ENCODE data around the gene NACC1.
A peak's percentile ranks its signal among the peaks of the same experiment; 100 is the strongest.

NACC1 gene

GRCh38 chr19:13151605-13152355, 33.7 kb downstream of the NACC1 start (continued):
- TF ChIP-seq GLIS2 (tag by site-specific recombination; IDR thresholded peaks at IDR 0.05) = peak; percentile 0; the same call in 1 of the 2 replicates
- TF ChIP-seq ZEB2 (tag by site-specific recombination; IDR thresholded peaks at IDR 0.05) = peak; percentile 62
- TF ChIP-seq SP2 (tag by site-specific recombination; IDR thresholded peaks at IDR 0.05) = peak; percentile 88
- TF ChIP-seq ZNF530 (tag by site-specific recombination; IDR thresholded peaks at IDR 0.05; ENCODE audit: low read depth) = no peak
- peak; percentile 42 for TF ChIP-seq EGR2 (tag by site-specific recombination; IDR thresholded peaks at IDR 0.05; ENCODE audit: low read depth)
- peak; percentile 93 for TF ChIP-seq KLF16 (tag by site-specific recombination; IDR thresholded peaks at IDR 0.05)
- no peak for TF ChIP-seq ZSCAN16 (tag by site-specific recombination; IDR thresholded peaks at IDR 0.05)
- TF ChIP-seq ZNF626 (tag by site-specific recombination; IDR thresholded peaks at IDR 0.05) = no peak
- TF ChIP-seq ZNF10 (tag by site-specific recombination; IDR thresholded peaks at IDR 0.05) = no peak
- peak; percentile 60; the same call in 1 of the 2 replicates for TF ChIP-seq ZSCAN30 (tag by site-specific recombination; IDR thresholded peaks at IDR 0.05)
- peak; percentile 84 for TF ChIP-seq ZNF660 (tag by site-specific recombination; IDR thresholded peaks at IDR 0.05)
- TF ChIP-seq KLF9 (tag by site-specific recombination; IDR thresholded peaks at IDR 0.05; ENCODE audit: low read depth) = peak; percentile 86
- peak; percentile 92 for TF ChIP-seq KLF8 (tag by site-specific recombination; IDR thresholded peaks at IDR 0.05)
- no peak for TF ChIP-seq ZNF174 (tag by site-specific recombination; IDR thresholded peaks at IDR 0.05)
- peak; percentile 48 for TF ChIP-seq PRDM6 (tag by site-specific recombination; IDR thresholded peaks at IDR 0.05)
- no peak for TF ChIP-seq ZNF248 (tag by site-specific recombination; IDR thresholded peaks at IDR 0.05)
- TF ChIP-seq MZF1 (tag by site-specific recombination; IDR thresholded peaks at IDR 0.05; ENCODE audit: borderline replicate concordance) = 0 out of 2 replicates have a peak, but pooled peaks have one; percentile 14
- TF ChIP-seq GFI1B (tag by site-specific recombination; IDR thresholded peaks at IDR 0.05) = no peak
- TF ChIP-seq YY2 (tag by site-specific recombination; IDR thresholded peaks at IDR 0.05) = no peak
- peak; percentile 60; the same call in 1 of the 2 replicates for TF ChIP-seq ZNF600 (tag by site-specific recombination; IDR thresholded peaks at IDR 0.05)
- TF ChIP-seq ZBTB26 (tag by site-specific recombination; optimal IDR thresholded peaks at IDR 0.05) = peak; percentile 86
- peak; percentile 98 for TF ChIP-seq ELK4 (IDR thresholded peaks at IDR 0.05; ENCODE audit: borderline replicate concordance, low read depth, low read length)
- TF ChIP-seq ZNF433 (tag by site-specific recombination; IDR thresholded peaks at IDR 0.05; ENCODE audit: low read depth) = no peak
- peak; percentile 83; the same call in 1 of the 2 replicates for TF ChIP-seq BCL11B (tag by site-specific recombination; IDR thresholded peaks at IDR 0.05; ENCODE audit: low read depth)
- no peak for TF ChIP-seq ZNF449 (tag by site-specific recombination; IDR thresholded peaks at IDR 0.05)
- peak; percentile 50; the same call in 1 of the 2 replicates for TF ChIP-seq KLF1 (tag by site-specific recombination; IDR thresholded peaks at IDR 0.05)
- TF ChIP-seq ZNF26 (tag by site-specific recombination; IDR thresholded peaks at IDR 0.05) = no peak
- peak; percentile 97 for TF ChIP-seq ZNF398 (tag by site-specific recombination; IDR thresholded peaks at IDR 0.05)
- TF ChIP-seq ZNF654 (tag by site-specific recombination; IDR thresholded peaks at IDR 0.05; ENCODE audit: low read depth) = no peak
